Hematopoietic multipotent progenitor cell treated with erythropoietin and hydrocortisone succinate and interleukin-3 and kit ligand, for 8 days (in vitro differentiated cells): ENCODE results near the gene PRKAA1.
"Not testable (repeated sequence)": the region's sequence is repeated elsewhere in the genome, so short reads cannot be mapped to it uniquely, and the experiment has no call there.

Experiments used
- DNase-seq: peaks from one replicate; pipeline ENCODE4 v3.0.0-alpha.2; 2015

PRKAA1 gene

DNA sequence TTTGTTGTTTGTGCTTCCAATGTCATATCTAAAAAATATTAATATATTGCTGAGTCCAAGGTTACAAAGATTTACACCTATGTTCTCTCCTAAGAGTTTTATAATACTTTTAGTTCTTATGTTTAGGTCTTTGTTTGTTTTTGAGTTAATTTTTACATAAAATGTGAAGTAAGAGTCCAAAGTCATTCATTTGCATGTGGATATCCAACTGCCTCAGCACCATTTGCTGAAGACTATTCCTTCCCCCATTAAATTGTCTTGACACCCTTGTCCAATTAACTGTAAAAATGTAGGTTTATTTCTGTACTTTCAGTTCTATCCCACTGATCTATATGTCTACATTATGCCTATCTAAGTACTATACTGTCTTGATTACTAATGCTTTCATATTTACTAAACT, 78.1 kb downstream of the PRKAA1 start:
- DNase-seq, result no peak

DNA sequence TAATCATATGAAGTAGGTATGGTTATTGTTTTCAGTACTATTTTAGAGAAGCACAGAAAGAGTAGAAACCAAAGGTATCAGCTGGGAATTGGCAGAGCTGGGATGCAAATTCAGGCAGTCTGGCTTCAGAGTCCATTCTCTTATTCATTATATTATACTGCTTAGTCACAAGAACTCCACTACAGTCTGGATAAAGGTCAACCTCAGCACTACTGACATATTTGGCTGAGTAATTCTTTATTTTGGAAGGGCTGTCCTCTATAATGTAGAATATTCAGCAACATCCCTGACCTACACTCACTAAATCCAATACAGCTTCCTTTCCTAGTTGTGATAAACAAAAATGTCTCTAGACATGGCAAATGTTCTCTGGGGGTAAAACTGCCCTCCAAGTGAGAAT, 80.9 kb downstream of the PRKAA1 start:
- DNase-seq, result no peak

DNA sequence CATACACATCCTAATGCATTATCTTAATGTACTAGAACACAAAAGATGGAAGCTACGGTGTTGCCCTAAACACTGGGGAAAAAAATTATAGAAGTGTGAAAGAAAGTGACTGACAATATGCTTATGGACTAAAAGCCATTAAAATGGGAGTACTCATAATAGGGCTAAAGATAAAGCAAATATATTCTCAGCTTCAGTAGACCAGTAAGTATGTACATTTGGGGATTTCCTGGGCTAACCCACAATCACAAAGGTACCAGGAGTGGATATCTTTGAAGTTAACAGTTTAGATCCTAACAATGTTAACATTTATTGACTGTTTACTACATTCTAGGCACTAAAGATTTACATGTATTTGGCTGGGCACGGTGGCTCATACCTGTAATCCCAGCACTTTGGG, 81.6 kb downstream of the PRKAA1 start:
- no peak for DNase-seq

DNA sequence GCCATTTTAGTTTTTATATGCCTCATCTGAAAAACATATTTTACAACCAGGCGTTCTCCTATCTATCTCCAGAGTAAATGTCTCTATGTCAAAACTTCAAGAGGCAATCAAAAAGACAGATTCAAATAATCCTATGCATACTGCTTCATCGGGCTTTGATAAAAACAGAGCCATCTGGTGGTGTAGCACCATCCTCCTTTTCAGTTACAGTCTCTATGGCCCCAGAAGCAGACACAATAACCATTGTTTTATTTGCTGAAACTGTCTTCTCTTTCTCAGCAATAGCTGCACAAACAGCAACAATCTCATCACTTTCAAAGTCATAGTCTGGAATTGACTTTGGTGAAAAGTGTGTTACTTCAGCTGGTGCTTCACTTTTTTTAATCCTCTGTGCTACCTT, 82.2 kb downstream of the PRKAA1 start:
- no peak for DNase-seq

DNA sequence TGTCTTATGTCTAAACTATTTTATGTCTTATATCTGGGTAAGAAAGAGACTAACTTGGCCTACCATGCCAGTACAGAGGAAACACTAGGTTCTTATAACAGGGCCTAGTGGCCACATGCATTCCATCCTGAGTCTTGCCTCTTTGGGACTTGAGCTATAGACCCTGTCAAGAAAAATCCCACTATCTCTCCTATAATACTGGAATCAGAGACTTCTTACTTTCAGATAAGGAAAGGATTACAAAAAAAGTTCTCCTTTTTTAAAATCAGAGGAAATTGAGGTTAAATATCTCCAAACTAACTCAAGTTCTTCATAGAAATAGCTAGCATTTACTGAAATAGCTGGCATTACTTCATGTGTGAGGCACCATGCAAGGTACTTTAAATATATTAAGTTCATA, 84.2 kb downstream of the PRKAA1 start:
- no peak for DNase-seq

DNA sequence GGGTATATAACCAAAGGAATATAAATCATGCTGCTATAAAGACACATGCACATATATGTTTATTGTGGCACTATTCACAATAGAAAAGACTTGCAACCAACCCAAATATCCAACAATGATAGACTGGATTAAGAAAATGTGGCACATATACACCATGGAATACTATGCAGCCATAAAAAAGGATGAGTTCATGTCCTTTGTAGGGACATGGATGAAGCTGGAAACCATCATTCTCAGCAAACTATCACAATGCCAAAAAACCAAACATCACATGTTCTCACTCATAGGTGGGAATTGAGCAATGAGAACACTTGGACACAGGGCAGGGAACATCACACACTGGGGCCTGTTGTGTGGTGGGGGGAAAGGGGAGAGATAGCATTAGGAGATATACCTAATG, 87.6 kb downstream of the PRKAA1 start:
- DNase-seq, result not testable (repeated sequence)
